NCI-H345 treated with DMSO at 0.1 percent for 48 hours (cell line): ENCODE results near the gene MAP4K4.

ENCODE experiments used
- DNase-seq: peaks from one replicate; lab custom pipeline; 2025; ENCODE audit not compliant: unreplicated experiment; lab: John Stamatoyannopoulos, UW

The MAP4K4 gene

DNA sequence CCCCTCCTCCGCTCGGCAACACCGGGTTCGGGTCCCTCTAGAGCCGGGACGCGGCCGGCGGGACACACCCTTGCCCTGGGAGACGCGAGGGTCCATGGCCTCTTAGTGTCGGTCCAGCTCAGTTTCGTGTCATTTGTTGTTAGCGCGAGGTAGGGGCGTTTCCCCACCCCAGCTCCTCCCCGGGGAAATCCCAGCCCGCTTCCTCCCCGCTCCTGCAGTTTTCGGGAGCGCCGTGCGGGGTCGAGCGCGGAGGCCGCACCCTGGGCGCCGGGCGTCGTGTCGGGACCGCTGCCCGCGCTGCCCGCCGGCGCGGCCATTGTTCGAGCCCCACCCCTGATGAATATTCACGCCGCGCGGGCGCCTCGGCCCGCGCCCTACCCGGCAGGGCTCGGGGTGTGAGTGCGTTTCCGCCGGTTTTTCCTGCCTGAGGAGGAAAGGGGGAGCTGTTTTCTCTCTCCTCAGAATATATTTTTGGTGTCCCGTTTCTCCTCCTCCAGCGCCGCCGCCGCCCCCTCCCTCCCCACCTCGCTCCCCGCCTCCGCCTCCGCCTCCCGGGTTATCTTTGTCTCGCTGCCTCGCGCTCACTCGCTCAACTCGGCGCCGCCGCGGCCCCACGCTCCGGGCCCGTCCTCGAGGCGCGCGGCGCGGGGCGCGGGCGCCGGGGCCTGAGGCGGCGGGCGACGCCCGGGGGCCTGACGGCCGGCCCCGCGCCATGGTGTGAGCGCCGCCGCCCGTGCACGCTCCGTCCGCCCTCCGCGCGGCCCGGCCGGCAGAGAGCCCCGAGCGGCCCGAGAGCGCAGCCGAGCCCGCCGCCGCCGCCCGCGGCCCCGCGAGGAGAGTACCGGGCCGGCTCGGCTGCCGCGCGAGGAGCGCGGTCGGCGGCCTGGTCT is at the start of gene MAP4K4:
TSS of gene MAP4K4 (plus strand) at position 584 of the 890 bp plus-strand sequence. CDS start 374 bp downstream, outside the sequence.
- peak; percentile 46 for DNase-seq

DNA sequence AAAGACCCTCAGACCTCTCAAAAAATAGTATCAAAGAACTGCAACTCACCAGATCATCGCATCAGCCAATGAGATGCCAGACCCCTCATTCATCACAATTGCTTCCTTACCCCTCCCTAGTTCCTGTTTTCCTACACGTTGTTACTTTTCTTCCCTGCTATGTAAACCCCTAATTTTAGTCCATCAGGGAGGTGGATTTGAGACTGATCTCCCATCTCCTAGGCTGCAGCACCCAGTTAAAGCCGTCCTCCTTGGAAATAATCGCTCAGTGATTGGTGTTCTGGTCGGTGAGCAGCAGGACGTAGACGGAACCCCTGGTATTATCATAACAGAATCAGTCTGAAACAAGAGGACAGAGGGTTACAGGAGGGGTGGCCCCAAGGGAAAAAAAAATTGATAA is 44.0 kb upstream of the MAP4K4 start:
- no peak for DNase-seq

DNA sequence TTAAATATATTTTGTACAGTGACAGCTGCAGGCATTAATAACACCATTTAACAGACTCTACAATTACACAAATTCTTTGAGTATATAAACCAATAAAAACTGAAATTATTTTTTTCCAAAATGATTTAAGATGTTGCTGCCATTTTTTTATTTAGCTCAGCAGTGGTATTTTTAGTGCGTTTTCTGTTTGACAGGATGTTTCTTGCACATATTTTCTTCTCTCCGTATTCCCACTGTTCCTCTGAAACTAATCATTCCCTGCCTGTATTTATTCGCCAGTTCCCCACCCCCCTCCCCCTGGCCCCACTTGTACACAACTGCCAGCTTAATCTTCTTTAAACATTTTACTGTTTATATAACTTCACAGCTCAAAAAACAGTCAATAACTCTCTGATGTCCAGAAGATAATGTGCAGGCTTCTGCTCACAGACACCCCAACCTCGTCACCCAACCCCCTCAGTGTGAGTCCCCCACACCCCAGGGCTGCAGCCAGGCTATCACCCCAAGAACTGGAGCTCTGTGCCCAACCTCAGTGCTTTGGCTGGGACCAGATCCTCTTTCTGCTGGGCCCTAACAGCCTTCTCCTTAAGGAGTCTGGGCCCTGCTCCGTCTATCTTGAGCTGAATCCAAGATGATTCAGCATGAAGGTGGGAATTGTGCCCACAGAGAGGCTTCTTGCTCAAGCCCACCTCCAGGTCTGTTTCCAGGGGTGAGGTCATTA is 41.6 kb upstream of the MAP4K4 start:
- no peak for DNase-seq

DNA sequence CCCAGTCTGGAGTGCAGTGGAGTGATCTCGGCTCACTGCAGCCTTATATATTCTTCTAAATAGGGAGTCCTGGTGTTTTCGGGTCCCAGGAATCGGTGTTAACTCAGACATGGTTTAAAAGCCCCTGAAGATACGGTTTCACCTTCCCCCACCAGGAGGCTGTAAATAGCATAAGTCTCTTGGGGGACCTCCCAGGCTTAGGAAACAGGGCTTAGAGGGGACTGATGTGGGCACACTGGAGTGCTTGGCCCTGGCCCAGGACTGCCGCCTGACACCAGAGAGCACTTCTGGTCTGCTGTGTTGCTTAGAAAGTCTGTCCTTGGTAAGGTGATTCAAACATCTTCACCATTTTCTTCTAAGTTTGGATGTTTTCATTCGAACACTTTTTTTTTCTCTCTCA is 39.7 kb upstream of the MAP4K4 start:
- no peak for DNase-seq

DNA sequence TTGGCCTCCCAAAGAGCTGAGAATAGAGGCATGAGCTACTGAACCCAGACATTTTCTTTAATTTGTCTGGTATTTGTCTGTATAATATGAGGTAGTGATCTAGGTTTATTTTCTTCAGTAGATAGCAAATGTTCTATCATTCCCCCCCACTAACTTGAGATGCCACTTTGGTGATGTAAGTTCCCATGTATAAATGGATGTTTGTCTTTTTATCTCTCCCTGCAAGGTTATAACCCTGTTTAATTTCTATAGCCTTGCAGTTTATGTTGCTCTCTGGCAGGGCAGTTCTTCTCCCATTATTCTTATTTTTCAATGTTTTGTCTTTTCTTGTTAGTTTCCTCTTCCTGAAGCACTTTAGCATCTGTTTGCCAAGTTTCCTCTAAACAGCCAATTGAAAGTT is 39.1 kb upstream of the MAP4K4 start:
- DNase-seq: no peak

DNA sequence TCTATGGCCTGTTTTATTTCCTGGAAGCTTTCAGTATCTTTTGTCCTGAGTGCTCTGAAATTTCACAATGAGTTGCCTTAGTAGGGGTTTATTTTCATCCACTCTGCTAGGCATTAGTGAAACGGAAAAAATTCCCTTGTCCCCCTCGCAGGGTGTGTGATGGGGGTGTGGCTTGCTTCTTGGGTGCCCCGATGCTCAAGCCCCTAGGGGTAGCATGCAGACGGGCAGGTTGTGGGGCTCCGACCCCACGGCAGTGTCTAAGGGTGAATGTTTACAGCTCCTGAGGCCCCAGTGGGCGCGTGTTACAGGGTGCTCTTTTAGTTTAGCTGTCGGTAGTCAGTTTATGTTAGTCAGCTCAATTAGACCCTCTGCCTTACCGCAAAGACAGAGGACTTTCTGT is 32.2 kb upstream of the MAP4K4 start:
- DNase-seq: no peak

DNA sequence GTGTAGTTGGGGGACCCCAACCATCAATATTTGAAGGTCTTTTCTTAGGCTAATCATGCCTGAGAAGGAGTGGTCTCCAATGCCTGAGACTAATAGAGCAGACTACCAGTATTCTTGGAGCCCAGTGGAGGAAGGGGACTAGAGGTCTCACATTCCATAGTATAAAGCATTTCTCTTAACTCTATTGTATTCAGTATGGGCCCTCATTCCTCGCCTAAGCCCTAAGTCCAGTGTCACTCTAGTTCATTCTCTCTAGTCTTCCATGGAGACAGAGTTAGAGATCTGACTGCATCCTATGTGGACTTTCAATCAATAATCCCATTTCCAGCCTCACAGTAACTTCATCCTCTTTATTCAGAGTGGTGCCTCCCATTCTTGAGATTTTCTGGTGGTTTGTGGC is 29.7 kb upstream of the MAP4K4 start:
- no peak for DNase-seq

DNA sequence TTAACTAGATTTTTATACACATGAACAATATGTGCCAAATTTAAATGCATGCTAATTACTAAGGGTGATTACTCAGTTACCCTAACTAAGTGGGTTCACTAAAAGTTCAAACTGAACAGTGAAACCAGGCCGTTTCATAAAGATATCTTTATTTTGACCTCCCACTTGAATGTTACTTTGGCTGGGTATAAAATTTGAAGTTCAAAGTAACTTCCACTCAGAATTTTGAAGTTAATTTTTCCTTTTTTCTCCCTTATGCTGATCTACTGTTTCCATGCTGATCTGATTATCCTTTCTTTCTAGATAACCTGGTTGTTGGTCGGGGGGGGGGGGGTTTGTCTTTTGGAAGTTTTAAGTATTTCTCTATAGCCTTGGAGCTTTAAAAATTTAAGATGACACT is 25.5 kb upstream of the MAP4K4 start:
- no peak for DNase-seq

DNA sequence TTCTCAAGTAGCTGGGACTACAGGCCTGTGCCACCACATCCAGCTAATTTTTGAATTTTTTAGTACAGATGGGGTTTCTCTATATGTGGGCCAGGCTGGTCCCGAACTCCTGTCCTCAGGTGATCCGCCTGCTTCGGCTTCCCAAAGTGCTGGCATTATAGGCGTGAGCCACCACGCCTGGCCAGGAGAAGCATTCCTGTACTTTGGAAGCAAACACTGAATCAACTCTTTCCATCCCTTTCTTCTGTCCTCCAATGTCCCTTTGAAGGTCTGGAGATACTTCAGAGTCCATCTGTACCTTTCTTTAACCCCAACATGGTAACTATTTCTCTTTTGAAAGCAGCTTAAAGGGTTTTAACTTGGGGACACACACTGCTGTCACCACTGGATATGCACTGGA is 23.6 kb upstream of the MAP4K4 start:
- no peak for DNase-seq

DNA sequence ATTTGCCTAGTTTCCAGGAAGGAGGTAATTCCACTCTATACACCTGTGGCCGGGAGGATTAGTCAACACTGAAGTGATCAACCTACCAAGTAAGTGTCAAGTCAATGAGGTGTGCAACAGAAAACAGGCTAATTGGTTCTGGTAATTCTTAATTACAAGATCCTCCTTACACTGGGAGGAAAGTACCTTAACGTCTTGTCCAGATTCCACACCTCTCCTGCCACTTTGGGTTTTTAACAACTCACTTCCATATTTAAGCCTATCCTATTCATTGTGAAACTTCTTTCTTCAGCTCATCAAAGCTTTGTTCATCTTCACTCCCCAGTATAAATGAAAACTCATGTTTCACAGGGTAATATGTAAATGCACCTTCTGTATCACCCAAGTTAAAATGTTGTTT is 22.0 kb upstream of the MAP4K4 start:
- DNase-seq: no peak

DNA sequence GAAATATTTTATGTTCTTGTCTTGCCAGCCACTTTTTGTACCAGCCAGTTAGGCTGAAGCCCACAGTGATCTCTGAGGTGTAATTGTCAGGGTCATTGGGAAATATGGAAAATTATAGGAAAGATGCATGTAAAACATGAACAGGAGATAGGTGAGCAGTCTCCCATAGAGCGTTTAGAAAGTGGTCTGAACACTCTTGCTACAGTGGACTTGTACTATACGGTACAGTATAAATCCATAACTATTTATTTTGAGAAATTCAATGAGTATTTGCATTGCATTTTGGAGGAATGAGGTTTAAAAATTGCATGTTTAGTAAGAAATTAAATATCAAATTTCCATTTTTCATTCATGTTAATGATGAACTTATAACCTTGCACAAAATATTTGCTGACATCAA is 20.8 kb upstream of the MAP4K4 start:
- no peak for DNase-seq

DNA sequence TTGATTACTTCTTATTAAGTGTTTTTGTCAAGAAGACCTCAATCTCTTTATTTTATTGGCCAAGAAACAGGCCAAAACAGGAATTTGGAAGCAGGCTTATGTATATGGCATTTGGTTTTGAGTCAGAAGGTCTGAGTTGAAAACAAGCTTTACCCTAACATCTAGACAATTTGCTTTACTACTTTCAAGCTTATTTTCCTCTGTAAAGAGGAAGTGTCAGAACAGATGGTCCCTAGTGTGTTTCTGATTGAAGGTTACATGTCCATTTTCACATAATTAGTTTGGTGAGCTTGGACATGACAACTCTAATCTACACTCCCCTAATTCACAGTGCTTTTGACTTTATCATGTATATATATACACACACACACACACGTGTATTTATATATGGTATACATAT is 19.8 kb upstream of the MAP4K4 start:
- no peak for DNase-seq

DNA sequence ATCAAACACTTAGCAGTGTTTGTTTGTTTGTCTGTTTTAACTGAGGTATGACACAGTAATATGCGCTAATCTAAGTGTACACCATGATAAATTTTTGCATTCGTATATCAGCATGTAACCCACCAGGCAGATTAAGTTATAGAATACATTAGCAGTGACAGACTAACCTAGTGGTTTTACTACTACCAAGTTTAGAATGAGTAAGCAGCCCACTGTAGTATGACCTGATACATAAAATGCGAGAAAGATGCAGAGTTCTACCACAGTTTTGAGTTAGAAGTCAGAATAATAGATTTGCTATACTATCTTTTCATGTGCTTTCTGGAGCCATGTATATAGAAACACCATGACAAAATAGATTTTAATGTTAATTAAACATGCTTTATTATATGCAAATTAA is 19.1 kb upstream of the MAP4K4 start:
- no peak for DNase-seq

DNA sequence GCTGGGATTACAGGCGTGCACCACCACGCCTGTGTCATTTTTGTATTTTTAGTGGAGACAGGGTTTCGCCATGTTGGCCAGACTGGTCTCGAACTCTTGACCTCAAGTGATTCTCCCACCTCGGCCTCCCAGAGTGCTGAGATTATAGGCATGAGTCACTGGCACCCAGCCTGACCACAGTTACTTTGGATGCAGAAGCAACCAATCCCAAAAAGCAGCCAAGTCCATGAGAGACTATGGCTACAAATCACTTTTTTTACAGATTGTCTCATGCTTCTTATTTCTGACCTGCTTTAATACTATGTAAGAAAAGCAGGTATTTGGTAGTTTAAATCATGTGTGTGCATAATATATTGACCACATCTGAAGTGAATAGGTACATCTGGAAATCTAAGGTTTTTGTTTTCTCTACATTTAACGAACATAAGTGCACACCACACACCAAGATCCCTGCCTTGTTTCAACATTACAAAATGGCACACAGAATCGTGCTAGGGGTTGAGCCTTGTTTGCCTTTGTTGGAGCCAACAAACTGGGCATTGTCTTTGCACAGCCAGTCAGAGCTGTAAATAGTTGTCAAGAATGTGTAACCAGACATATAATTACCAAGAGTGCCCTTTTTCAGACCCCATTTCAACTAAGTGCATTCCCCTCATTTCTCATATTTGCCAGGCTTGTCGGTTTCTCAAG is 18.3 kb upstream of the MAP4K4 start:
- DNase-seq: no peak

DNA sequence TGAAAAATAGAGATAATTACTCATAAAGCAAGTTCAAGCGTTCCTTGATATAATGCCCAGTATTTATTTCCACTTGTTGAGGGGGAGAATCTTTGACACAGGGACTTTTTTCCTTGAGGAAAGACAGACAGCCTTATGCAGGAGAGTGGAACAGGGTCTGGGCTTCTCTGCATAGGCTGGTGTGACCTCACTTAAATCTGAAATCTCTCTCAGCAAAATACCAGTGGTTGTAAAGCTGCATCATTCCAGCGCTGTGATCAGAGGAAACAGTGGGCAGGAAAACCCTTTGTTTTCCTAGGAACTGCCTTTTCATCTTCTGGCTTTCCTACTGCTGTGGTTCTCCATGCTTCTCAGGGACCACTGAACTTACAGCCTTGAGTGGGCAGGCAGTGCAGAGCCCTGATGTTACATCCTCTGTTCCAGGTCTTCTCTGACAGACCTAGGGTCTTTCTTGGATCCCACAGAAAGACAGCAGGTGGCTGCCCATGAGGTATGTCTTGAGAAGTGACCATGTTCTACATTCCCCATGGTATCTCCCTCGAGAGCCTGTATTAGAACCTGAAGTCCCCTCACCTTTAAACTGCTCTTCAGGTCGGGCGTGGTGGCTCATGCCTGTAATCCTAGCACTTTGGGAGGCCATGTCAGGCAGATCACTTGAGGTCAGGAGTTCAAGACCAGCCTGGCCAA is 17.6 kb upstream of the MAP4K4 start:
- no peak for DNase-seq

DNA sequence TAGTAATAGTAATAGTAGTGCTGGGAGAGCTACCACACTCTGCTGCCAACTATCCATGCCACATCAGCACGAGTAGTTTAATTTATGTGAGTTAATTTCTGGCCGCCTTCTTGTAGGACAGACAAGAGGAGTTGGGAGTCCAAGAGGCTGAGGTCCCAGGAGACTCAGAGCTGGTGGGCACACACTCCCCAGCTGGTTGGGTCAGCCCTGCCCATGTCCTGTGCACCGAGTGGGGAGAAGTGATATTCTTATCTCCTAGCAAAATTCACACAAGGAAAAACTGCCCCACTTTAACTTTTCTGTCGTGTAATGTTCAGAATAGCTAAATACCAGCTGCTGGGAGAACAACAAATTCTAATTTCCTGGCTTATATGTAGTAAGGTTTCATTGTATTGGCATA is 15.2 kb upstream of the MAP4K4 start:
- no peak for DNase-seq

DNA sequence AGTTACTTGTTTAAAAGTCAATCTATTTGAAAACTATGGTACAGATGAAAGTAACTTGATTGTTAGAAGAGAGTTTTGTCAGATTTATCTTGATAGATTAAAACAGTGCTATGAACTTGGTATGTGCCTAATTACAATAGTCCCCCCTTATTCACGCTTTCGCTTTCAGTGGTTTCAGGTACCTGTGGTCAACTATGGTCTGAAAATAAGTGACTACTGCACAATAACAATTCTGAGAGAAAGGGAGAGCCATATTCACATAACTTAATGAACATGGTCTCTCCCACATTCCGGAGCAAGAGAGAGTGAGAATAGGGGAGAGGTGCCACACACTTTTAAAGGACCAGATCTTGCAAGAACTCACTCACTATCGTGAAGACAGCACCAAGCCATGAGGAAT is 13.2 kb upstream of the MAP4K4 start:
- DNase-seq: no peak

DNA sequence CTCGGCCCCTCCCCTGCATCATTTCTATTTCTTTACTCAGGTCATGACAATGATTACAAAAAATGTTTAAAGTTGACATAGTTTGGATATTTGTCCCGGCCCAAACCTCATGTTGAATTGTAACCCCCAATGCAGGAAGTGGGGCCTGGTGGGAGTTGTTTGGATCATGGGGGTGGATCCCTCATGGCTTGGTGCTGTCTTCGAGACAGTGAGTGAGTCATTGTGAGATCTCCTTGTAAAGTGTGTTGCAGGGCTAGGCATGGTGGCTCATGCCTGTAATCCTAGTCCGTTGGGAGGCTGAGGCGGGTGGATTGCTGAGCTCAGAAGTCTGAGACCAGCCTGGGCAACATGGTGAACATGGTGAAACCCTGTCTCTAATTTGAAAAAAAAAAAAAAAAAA is 9.2 kb upstream of the MAP4K4 start:
- DNase-seq: no peak

DNA sequence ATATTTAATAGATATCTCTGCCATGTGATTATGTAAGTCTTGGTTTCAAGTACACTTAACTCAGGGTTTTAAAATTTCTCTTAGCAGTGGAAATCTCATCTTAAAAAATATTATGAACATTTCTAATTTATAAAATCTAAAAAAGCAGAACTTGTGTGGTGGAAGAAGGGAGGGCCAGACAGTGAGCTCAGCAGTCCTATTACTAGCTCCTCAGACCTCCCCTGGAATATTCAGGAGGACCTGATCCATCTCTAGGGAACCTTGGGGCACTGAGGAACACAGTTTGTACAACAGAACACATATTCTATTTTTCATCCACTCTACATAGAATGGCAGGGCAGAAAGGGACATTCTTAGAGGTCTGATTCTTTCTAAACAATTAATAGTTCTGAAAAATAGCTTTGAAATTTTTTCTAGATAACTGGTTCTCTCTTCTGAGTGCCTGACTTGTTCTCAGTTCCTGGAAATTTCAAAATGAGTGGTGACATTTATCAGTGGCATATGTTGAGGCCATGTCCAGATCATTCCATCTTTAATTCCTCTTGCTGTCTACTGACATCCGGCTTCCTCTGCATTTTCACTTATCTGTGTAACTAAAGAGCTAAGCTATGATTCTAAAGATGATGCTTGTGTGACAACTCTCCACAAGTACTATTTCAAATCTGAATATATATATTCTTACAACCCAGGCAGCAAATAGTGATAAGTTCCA is 8.2 kb upstream of the MAP4K4 start:
- DNase-seq: no peak

DNA sequence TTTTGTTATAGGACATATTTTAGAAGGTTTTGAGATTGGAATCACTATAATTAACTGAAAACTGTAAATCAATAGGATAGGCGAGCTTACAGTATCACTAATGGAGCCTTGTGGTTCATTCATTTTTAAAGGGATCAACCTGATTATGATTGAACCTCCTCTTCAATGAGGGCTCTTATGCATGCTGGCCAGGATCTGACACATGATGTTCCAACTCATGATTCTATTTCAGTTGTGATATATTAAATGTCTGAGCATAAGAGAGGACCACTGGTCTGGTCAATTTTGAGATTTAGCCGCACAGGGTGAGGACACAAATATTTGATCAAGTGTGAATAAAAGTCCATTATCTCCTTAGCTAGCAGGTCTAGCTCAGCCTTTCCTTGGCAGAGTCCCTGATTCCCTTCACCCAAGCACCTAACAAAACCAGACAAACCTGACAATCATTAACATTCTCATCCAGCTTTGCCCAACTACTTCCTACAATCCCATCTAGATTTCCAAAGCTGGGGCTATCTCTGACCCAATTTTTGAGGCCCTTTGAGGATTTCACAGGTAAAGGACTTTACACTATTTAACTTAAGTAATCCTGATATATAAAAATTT is 6.9 kb upstream of the MAP4K4 start:
- DNase-seq: no peak
